ENCODE results near the gene LGALS3BP.
A peak's percentile ranks its signal among the peaks of the same experiment; 100 is the strongest.
"Not testable (repeated sequence)": the region's sequence is repeated elsewhere in the genome, so short reads cannot be mapped to it uniquely, and the experiment has no call there.

Gene LGALS3BP, protein sequence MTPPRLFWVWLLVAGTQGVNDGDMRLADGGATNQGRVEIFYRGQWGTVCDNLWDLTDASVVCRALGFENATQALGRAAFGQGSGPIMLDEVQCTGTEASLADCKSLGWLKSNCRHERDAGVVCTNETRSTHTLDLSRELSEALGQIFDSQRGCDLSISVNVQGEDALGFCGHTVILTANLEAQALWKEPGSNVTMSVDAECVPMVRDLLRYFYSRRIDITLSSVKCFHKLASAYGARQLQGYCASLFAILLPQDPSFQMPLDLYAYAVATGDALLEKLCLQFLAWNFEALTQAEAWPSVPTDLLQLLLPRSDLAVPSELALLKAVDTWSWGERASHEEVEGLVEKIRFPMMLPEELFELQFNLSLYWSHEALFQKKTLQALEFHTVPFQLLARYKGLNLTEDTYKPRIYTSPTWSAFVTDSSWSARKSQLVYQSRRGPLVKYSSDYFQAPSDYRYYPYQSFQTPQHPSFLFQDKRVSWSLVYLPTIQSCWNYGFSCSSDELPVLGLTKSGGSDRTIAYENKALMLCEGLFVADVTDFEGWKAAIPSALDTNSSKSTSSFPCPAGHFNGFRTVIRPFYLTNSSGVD

DNA sequence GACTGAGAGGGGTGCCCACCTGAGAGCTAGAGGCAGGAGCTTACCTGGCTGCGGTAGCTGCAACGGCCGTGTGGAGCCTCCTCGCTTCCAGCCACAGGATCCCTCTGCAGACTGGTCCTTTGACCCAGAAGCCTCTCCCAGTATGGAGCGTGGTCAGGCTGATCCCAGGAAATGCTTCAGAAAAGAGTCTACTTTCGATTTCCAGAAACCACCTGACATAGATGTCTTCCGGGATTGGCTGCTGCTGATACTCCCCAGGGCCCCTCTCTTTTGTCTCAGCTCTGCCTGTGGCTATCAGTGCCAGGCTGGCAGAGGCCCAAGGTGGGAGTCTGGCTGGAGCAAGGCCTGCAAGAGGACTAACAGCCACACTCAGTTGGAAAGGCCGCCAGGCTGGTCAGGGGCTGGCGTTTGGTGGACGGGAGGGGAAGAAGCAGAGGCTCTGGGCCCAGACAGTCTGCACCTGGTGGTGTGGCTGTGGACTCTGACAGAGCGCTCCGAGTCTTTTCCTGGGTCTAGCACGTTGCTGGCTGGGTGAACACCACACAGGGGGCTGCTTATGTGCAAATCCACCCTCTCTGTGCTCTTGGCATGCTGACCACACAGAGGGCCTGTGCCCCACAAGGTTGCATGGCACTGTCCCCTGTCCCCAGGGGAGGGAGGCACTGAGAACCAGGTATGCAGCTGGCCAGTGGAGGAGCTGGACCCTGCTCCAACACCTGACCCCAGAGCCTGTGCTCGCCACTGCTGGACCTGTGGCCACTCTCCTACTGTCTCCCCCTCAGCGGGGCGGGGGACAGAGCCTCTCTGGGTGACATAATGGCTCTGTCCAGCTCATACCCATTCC is at the start of gene LGALS3BP:
TSS of gene LGALS3BP (minus strand) at position 144 of the 844 bp plus-strand sequence. CDS start 2,732 bp downstream, outside the sequence.
- no peak for DNase-seq

DNA sequence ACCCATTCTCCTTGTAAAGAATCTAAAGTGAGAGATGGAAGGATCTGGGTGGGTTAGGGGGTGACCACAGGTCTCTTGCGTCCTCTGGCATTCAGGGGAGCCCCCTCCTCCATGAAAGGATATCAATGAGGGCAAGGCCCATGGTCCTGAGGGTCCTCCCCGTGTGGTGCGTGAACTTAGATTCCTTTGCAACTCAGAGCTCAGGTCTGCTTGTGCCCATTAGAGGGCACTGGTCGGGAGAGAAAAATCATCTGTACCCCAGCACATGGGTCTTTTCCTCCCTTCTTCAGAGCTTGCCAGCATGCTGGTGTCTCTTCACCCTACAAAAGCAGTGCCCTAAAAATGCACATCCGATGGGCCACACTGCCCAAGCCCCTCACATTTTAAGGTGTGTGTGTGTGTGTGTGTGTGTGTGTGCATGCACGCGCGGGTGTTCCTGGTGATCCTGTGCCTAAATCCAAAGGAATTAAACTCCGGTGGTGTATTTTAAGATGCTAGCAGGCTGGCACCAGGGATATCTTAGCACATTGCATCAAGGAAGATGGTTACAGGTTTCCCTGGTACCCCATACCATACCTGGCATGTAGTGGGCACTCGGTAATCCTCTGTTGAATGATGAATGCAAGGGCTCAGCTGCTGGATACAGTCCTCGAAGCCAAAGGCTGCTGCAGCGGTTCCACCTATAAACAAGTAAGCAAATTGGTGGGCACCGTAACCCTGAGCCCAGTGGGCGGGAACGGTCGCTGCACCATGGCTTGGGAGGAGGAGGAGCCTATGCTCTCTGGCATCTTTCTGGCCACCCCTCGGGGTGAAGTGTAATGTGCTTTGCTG is 49.0 kb upstream of the LGALS3BP start:
- DNase-seq = no peak

DNA sequence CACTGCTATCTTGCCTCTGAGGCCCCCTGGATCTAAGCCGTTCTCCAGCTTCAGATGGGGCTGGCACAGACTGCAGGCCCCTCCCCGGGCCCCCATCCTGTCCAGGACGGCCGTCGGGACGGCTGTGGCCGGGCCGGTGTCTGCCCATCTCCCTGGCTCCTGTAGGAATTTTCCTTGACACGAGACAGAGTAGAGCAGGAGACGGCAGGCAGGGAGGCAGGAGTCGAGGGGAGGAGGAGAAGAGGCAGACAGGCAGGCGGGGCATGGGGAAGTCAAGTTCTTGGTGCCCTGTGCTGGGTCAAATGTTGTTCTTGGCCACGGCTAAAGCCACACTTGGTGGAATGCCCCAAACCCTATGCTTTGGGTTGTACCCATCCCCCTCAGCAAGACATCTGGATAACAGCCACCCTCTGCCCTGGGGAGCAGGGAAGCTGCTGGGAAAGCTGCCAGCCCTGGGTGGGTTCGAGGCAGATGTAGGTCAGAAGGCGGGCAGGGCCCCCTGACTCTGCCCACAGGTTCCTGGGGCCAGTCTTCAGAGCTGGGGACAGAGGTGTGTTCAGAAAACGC is 48.3 kb upstream of the LGALS3BP start:
- DNase-seq = no peak

DNA sequence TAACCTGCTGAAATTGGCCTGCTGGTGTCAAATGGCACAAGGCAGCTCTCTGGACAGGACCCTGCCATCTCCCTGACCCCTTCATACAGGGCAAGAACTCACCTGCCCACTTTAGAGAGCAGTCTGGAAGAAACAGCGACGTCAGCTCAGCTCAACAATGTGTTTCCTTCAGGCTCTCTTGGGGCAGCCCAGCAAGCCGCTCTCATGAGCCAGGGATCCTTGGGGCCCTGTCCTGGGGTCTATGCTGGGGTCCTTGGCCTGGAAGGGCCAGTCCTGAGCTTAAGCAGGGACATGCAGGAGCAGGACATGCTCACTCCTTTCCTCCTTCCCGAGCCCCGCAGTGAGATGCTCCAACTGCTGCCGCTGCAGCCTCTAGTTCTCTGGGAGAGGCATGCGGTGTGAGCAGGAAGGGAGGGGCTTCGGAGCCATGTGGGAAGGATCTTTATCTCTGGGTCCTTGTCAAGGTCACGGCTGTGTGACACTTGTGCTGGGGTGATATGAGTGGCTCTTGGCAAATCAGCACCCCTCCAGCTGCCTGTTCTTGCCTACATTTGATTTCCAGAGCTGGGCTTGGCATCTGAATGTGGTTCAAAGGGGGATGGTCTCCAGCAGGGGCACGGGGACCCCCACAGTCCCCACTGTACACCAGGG is 47.7 kb upstream of the LGALS3BP start:
- no peak for DNase-seq

DNA sequence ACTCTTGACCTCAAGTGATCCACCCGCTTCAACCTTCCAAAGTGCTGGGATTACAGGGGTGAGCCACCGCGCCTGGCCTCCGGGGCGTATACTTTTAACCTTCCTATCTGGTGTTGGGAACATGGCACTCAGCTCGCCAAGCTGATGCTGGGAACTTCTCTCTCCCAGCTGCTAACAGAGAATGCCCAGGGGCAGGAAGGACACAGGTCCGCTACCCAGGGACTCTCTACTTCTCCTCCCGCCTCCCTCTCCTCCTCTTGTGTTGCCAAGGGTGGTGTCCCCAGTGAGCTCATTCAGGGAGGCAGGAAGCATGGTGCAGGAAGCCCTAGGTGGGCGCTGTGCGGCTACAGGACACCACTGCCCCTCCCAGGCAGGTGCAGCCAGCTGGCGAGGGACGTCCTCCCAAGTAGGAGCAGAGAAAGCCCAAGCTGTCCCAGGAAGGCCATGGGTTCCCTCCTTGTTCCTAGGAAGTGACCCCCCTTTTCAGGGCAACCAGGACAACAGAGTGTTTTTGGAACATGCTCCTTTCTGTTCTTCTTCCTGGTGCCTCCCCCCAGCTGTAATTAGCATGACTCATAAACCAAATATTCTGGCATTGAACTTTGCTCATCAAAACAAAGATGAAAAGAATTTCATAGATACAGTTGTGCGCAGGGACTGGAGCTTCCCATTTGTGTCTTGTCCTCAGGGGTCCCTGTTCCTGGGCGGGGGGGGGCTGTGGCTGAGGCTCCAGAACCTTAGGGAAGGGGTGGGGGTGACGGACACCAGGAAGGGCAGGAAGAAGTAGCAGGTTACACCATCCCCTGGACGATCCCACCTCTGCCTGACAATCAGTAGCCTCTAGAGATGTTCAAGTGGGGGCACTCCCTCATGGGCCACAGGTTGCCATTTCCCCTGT is 46.9 kb upstream of the LGALS3BP start:
- DNase-seq = no peak

DNA sequence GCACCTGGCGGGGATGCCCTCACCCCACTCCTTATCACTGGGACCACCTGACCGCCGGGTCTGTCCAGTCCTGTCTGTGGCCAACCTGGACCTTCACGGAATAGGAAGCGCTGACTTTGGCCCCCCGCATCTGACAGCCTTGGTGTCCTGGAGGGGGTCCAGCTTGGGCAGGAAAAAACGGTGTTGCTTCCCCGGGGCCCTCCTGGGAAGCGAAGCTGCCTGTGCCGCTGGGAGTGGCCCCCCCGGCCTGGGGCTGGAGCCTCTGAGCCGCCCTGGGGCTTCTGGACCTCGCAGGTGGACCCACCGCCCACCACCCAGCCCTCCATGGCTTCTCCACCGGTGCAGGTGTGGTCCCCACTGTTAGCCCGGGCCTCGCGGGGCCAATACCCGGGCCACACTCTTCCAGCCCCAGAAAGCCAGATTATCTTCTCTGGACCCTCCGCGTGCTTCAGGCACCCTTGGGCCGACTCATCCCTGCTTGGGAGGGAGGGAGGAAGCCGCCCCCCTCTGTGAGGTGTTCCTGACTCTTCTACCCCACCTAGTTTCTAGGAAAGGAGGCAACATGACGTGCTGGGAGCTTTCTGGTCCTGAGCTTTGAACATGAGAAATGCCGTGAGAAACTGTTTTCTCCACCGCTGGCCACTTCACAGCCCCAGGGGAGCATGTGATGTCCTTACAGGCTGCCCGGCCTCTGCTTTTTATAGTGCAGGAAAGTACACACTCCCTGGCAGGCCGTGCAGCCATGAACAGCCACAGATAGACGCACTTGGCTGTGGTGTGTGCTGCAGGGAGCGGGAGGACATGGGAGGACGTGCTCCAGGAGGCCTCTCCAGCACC is 45.4 kb upstream of the LGALS3BP start:
- no peak for DNase-seq

DNA sequence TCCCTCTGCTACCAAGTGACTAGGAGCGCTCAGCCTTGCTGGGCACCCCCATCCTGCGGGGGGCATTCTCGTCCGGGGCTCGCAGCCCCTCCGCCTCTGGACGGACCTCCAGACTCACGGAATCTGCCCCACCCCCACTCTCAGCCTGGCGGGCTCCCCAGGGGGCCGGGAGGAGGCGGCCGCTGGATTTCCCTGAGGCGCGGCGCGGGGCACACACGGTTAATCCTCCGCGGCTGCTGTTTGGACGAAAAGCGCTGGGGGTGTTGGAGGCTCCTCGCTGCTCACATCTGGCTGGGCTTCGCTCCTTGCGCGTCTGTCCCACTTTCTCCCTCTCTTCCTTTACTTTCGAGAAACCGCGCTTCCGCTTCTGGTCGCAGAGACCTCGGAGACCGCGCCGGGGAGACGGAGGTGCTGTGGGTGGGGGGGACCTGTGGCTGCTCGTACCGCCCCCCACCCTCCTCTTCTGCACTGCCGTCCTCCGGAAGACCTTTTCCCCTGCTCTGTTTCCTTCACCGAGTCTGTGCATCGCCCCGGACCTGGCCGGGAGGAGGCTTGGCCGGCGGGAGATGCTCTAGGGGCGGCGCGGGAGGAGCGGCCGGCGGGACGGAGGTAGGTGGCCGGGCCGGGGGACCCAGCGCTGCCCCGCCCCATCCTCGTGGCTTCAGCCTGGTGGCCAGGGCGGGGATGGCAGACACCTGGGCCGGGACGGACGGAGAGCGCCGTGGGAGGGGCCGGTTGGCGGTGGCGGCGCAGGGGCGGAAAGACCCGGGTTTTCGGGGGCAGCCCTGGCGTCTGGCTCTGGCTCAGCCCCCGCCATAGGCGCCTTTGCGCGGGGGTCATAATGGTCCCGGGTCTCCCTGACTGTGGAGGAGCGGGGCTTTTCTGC is 44.4 kb upstream of the LGALS3BP start, which contains the start of gene C1QTNF1:
TSS of gene C1QTNF1 (plus strand) at position 284 of the 886 bp plus-strand sequence. CDS start 19,800 bp downstream, outside the sequence.
- DNase-seq = peak; percentile 31

DNA sequence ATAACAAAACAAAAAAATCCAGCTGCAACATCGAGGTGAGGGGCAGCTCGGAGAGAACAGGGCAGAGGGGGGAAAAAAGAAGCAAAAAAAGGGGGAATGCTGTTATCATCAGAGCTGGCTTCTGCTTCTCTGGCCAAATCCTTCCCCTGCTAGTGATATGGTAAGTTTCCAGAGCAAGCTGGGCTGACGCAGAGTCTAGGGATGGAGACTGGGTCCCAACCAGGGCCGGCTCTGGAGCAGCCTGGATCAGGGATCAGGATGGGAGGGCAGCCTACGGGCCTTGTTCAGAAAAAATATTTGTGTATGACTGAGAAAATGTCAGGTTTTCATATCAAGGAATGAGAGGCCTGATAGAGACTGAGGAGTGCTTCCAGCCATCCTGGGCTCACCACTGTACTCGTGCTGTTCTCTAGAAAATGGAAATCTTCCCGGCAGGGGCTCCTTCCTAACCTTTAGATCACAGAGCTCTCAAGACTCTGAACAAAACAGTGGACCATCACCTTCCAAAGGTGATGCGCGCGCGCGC is 43.5 kb upstream of the LGALS3BP start:
- no peak for DNase-seq

DNA sequence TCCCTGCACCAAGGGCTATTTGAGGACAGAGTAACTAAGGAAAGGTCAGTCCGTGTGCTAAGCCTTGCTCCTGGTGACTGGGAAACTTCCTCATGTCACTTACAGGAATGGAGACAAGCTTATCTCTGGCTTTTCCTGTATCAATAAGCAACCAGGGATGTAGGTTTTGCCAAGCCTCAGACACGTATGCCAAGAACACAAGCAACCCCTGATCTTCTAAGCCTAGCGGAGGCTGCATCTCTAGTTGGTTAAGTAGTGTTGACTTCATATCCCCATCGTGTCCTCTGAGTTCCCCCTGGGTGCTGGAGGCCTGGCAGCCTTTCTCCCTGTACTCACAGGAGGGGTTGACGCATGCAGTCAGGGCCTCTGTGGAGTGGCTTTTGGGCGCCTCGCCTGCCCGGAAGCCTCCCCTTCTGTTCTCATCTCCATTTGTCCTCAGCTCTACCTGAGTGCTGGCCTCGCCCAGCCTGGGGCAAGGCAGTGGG is 42.8 kb upstream of the LGALS3BP start:
- DNase-seq = no peak

DNA sequence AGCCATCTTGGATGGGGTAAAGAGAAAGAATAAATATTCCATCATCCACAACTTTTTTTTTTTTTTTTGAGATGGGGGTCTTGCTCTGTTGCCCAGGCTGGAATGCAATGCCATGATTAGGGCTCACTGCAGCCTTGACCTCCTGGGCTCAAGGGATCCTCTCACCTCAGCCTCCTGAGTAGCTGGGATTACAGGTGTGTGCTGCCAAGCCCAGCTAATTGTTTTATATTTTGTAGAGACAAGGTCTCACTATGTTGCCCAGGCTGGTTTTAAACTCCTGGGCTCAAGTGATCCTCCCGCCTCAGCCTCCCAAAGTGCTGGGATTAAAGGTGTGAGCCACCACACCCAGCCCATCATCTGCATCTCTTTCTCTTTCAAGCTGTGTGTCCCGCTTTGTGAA is 42.2 kb upstream of the LGALS3BP start:
- DNase-seq = not testable (repeated sequence)

DNA sequence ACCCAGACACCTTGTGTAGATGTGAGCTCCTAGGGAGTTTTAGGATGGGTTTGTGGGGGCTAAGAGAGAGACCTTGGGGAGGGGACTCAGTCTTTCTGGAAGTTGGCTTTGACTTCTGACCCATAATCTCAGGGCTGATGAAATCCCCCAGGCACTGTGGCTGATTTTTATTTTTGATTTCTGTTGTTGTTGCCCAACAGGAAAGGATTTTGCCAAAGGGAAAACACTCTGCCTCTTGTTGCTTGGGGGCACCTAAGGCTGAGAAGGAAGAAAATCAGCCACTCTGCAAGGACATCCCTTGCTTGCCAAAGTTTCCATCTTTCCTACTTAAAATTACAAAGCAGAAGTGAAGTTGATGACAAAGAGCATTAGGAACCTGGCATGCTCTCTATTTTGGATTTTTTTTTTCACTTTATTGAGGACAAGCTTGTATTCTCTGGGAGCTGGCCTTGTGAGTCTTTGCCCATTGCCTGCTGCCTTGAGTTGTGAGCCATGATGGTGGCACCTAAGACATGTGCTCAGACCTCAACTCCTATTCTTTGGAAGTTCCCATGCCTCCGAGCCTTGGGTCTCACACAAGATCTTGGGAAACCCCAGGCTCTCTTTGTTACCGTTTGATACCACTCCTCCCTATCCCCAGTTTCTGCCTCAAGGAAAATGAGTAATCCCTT is 41.0 kb upstream of the LGALS3BP start:
- DNase-seq = no peak

DNA sequence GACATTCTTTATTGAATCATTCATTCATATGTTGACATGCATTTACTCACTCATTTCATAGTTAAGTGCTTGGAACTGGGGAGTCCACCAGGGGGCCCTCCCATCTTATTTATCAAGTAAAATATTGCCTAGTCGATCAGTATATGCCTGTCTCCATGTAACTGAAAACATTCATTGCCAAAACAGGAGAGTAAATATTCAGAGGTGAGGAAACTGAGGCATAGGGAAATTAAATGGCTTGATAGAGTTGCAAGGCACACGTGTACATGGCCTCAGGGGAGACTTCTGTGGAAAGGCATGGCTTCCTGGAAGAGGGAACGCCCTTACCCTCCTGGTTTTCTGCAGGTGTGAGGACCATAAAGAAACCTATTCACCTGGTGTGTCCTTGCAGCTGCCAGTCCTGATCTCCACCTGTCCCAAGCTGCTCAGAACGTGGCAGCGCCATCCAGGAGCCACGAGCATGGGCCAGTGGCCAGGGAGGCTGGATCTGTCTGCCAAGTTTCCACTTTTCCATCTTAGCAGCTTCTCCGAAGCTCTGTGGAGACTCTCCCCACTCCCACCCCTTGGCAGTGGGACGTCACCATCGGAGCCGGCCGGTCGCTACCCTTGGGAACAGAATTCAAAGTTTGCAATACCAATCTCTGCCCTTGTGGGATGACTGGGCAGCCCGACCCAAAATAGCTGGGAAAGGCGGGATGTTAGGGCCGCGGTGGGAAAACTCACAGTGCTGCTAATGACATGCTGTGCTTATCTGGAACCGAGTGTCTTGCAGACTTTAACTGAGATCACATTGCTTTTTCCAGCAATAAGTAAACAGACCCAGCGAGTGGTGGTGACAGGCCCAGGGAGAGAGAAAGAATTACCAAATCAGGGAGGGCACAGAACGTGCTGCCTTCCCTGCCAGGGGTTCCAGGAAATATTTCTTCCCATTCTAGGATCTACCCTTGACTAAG is 40.2 kb upstream of the LGALS3BP start:
- peak; percentile 44 for DNase-seq

DNA sequence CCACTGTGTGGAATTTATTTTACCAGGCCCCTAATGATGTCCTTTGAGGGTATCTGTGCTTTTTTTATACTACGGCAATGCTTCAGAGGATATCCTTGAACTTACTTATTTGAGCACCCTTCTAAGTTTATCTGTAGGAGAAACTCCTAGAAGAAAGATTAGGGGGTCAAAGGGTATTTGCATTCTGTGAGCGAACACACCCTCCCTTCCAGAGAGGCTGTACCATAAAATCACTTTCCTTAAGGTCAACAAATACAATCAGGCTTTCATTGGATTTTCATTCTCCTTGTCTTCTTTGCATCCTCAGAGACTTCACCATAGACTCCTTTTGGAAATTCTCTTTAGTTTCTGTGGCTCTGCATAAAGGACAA is 39.5 kb upstream of the LGALS3BP start:
- DNase-seq = no peak

DNA sequence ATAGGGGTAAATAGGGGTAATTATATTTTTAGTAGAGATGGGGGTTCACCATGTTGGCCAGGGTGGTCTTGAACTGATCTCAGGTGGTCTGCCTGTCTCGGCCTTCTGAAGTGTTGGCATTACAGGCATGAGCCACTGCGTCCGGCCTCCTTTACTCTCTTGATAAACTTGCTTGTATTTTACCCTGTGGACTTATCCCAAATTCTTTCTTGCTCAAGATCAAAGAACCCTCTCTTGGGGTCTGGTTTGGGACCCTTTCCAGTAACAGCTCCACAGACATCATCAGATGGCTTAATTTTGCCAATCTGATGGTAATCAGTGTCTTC is 38.6 kb upstream of the LGALS3BP start:
- DNase-seq = no peak

DNA sequence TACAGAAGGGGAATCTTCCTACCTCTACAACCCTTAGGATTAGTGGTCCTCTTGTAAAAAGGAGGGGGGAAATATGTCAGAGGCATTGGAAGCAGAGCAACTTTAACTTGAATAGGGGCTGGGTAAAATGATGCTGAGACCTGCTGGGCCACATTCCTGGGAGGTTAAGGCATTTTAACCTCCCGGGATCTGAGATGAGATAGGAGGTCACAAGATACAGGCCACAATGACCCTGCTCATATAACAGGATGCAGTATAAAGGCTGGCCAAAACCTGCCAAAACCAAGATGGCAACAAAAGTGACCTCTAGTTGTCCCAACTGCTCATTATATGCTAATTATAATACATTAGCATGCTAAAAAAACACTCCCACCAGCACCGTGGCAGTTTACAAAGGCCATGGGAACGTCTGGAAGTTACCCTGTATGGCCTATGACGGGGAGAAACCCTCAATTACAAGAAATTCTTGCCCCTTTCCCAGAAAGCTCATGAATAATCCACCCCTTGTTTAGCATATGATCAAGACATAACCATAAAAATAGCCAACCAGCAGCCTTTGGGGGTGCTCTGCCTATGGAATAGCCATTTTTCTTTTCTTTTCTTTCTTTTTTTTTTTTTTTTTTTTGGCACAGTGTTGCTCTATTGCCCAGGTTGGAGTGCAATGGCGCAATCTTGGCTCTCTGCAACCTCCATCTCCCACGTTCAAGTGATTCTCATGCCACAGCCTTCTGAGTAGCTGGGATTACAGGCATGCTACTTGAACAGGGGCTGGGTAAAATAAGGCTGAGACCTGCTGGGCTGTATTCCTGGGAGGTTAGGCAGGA is 38.0 kb upstream of the LGALS3BP start:
- DNase-seq = no peak
